RPMI8226 (cell line): ENCODE measurements around the gene CHST11.
"Not testable (repeated sequence)": the region's sequence is repeated elsewhere in the genome, so short reads cannot be mapped to it uniquely, and the experiment has no call there.

Source experiments
- DNase-seq: peaks from one replicate; pipeline ENCODE4 v3.0.0-alpha.2; 2015

CHST11 gene

GRCh38 chr12:104605685-104606084, 148.9 kb downstream of the CHST11 start:
- DNase-seq, result no peak

DNA sequence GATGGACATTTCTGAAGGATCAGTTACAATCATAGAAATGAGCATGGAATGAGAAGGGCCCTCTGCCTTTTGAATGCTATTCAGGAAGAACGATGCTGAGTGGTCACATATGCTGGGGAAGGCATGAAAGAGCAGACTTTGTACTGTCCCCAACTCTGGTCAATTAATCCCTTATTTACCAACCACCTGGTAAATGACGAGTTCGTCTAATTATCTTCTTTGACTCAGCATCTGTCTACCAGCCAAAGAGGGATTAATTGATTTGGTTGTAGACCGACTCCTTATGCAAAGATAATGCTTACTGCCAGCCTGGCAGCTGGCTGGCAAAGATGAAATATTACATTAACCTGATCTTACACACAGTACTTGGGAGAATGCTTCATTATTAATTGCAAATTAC, 152.2 kb downstream of the CHST11 start:
- DNase-seq, result no peak

DNA sequence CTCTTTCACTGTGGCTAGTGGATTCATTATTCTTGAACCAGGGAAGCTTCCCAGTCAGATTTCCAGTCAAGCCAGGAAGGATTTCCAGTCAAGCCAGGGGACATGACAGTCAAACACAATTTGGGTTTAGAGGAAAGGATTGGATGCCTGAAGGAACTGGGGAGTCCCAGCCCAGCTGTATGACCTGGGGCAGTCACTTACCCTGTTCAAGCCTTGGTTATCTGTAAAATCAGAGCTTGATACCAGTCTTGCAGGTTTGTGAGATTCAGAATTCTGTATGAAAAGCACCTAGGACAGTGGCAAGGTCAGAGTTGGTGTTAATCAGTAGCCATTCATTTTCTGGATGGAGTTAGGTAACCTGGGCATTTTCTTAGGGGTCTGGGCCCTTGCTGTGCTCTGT, 152.7 kb downstream of the CHST11 start:
- no peak for DNase-seq

DNA sequence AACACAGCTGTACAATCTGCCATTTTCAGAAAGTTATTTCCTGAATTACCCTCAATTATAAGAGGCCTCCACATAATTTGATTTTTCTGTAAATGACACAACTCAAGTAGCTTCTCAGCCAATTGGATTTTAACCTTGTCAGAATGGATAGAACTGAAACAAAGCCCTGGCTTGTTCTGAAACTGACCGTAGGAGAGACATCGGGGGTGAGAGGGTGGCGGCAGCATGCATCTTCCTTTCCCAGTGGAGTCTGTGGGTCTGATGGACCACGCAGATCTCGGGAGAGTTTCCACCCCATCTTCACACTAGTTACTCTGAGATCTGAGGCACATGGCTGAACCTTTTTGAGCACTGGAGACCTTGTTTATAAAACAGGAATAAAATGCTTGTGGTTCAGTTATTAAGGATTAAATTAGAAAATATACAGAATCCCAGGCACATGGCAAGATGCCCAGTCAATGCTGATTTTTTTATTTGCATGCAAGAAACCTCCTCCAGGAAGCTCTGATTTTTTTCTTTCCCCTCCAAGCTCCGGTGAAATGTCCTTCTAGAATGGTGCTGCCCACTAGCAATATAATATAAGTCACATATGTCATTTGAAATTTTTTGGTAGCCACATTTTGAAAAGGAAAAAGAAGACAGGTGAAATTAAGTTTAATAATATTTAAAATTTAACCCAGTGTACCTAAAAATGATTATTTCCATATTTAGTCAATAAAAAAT, 153.9 kb downstream of the CHST11 start:
- DNase-seq, result no peak

GRCh38 chr12:104611671-104612070, 154.9 kb downstream of the CHST11 start:
- no peak for DNase-seq

- DNase-seq, result not testable (repeated sequence)
These were observed 156.6 kb downstream of the CHST11 start for GRCh38 chr12:104613372-104613771.

GRCh38 chr12:104615048-104615561, 158.4 kb downstream of the CHST11 start:
- DNase-seq, result no peak

DNA sequence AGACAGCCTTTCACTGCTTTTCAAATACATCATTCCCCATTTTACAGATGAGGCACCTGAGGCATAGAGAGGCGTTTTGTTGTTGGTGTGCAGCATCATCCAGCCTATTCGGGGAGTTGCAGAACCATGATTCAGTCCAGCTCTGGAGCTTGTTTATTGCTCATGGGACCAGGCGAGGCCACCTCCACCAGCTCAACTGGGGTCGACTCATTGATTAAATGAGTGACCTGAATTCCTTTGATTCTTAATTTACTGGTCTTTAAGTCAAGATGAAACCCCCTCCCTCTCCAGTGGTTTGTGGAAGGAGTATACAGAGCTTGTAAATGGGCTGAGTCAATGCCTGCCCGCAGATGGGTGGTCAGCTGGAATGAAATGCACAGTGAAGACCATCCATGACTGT, 161.9 kb downstream of the CHST11 start:
- DNase-seq, result no peak

- DNase-seq, result no peak
These were observed 162.6 kb downstream of the CHST11 start for GRCh38 chr12:104619305-104619704.

- no peak for DNase-seq
These were observed 164.2 kb downstream of the CHST11 start for GRCh38 chr12:104620837-104621531.

- DNase-seq, result no peak
These were observed 166.2 kb downstream of the CHST11 start for GRCh38 chr12:104622928-104623327.

GRCh38 chr12:104623883-104624282, 167.1 kb downstream of the CHST11 start:
- DNase-seq, result no peak

- no peak for DNase-seq
These were observed 167.8 kb downstream of the CHST11 start for GRCh38 chr12:104624529-104624928.

- DNase-seq, result no peak
These were observed 169.5 kb downstream of the CHST11 start for GRCh38 chr12:104626069-104626837.

- DNase-seq, result no peak
These were observed 170.7 kb downstream of the CHST11 start for GRCh38 chr12:104627231-104627989.

GRCh38 chr12:104627990-104628830, 171.5 kb downstream of the CHST11 start:
- DNase-seq, result no peak

DNA sequence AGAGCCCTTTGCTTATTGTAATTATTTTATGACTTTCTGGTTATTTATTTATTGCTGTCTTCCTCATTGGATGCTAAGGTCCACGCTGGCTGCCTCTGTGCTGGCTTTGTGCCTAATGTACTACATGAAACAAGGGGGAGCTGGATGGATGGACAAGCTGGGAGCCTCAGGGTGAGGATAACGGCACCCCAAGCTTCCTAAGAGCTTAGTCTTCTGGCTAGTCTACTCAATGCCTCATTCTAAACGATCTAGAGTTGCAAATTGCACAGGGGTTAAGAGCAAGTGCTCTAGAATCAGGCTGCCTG, 172.0 kb downstream of the CHST11 start:
- DNase-seq, result no peak

DNA sequence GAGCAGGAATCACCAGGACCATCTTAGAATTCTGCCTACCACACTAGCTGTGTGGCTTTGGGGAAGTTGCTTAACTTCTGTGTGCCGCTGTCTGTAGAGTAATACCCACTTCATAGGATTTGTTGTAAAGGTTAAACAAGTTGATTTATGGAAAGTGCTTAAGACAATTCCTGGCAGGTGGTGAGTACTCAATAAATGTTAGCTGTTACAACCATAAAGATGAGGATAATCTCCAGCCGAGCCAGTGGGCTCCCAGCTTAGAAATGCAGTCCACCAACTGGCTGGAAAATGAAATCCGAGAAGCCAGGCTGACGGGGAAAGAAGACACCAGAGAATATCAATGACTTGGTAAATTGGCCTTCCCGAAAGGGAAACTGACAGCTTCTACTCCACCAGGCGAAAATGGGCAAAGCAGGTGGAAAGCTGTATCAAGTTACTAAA, 173.5 kb downstream of the CHST11 start:
- no peak for DNase-seq

DNA sequence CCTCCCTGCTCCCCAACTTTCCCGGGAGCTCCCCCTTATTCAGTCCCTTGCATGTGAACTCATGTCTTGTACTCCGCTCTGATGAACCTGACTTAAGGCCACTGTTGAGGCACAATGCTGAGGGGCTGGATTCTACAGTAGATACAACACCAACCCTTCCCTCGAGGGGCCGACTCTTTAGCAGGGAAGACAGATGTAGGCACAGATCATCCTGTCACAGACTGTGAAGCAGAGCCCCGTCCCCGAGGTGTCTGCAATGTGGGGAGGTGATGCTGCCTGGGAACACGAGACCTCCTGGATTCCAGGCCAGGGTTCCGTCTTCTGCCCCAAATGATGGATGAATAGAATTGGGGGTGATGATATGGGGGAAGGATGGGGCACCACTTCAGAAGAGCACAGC, 175.1 kb downstream of the CHST11 start:
- DNase-seq, result no peak

- DNase-seq, result no peak
These were observed 176.0 kb downstream of the CHST11 start for GRCh38 chr12:104632724-104633201.

GRCh38 chr12:104634044-104634443, 177.3 kb downstream of the CHST11 start:
- no peak for DNase-seq

DNA sequence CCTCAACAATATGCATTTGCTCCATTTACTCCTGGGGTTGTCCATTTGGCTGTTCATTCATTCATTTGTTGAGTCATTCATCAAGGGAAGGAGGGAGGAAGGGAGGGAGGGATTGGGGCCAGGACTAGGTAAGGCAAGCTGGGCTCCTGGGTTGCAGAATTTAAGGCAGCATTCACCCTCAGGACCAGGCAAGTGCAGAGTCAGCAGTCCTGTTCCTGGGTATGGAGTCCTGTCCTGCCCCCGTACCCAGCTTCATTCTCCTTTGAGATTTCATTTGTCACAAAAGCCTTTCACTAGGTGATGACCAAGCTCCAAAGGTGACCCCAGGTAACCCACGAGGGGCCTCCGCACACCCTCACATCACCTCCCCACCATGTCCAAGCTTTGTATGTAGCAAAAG, 178.1 kb downstream of the CHST11 start:
- DNase-seq, result no peak
